Astrocyte of the cerebellum (primary cell): ENCODE data around the gene CAMKMT.
A peak's percentile ranks its signal among the peaks of the same experiment; 100 is the strongest.

Source experiments
- DNase-seq: peaks from one replicate; pipeline ENCODE4 v3.0.0-alpha.2; 2011; ENCODE audit warnings: low read depth
- H3K4me3 ChIP-seq: 2 replicates; pipeline ENCODE4 v1.5.1; 2011; ENCODE audit warnings: mild to moderate bottlenecking, low read depth, low read length, moderate library complexity
- in situ Hi-C: cut with HindIII; loops from 2 replicates; pipeline ENCODE4 v1.10.0; 2017; ENCODE audit warnings: low sequenced_read_pairs
- TF ChIP-seq, protein P1 (sequence below): IDR thresholded peaks from 2 replicates; pipeline ENCODE4 v1.5.1; 2012; ENCODE audit warnings: low read length, low read depth, moderate library complexity, mild to moderate bottlenecking; ENCODE audit errors: missing control alignments

The CAMKMT gene

DNA sequence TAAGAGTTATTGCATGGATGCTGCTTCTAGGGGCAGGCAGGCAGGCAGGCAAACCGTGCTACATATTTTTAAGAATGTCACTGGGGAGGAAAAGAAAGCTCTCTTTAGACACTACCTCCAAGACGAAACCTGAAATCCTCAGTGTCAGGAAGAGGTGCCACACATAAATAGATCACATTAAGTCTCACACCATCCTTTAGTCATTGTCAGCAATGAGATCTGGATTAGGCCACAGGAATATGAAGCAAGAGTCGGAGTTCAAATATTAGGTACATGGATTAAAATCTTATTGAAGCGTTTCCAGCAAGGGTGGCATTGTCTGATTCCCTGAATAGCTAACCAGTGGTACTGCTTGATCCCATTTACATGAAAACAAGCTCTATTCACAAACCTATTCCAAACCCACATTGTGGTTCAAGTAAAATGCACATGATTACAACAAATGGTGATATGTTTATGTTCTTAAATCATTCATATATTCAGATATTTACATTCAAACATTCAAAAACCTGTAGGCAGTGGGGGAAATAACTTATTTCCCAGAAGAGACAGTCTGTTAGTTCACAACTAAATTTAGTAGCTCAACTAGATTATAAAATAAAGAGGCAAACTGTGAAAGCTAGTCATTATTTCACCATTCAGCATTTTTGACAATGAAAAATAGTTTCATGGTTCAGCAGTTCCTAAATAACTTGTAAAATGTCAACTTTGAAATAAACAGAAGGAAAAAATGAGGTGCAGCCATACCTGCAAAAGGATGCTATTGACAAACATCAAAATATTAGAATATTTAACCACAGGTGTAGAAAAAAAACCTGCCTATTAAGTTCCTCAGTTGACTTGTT lies 384.4 kb downstream of the CAMKMT start:
- TF ChIP-seq, protein P1, sequence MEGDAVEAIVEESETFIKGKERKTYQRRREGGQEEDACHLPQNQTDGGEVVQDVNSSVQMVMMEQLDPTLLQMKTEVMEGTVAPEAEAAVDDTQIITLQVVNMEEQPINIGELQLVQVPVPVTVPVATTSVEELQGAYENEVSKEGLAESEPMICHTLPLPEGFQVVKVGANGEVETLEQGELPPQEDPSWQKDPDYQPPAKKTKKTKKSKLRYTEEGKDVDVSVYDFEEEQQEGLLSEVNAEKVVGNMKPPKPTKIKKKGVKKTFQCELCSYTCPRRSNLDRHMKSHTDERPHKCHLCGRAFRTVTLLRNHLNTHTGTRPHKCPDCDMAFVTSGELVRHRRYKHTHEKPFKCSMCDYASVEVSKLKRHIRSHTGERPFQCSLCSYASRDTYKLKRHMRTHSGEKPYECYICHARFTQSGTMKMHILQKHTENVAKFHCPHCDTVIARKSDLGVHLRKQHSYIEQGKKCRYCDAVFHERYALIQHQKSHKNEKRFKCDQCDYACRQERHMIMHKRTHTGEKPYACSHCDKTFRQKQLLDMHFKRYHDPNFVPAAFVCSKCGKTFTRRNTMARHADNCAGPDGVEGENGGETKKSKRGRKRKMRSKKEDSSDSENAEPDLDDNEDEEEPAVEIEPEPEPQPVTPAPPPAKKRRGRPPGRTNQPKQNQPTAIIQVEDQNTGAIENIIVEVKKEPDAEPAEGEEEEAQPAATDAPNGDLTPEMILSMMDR: no peak
- no peak for DNase-seq
- no peak overlapping the region for H3K4me3 ChIP-seq
- in situ Hi-C loops: no loop called here

DNA sequence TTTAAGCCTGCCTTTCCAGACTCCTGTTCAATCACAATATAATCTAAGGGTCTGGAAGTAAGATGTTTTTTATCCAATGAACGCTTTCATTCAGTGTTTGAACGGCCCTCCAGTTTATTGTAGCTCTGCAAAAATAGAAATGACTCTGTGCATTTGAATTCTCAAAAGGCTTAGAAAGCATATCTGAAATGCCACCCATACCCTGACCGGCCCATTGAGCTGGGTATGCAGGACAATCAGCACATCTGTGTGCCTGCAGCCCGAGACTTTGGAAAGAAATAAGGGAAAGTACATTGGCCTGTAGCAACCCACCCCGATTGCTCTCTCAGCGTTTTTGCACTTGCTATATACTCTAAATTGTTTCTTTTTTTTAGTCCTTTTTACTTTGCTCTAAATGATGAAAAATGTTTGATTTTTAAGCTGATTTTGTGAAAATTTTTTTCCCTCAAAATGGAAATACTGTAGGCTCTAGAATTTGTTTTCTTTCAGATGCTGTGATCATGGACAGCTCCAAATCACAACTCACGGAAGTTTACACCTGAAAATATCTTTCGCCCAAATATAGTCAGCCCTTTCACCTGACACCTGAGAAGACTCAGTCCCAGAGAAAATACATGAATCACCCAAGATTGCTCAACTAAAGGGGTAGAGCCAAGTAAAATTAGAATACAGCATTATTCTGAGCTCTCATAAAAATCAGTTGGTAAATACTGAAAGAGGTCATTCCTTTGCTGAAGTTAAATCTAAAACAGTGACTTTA lies 385.3 kb downstream of the CAMKMT start:
- TF ChIP-seq, protein P1: no peak
- DNase-seq: no peak
- in situ Hi-C loops: no loop called here
- H3K4me3 ChIP-seq: no peak overlapping the region

DNA sequence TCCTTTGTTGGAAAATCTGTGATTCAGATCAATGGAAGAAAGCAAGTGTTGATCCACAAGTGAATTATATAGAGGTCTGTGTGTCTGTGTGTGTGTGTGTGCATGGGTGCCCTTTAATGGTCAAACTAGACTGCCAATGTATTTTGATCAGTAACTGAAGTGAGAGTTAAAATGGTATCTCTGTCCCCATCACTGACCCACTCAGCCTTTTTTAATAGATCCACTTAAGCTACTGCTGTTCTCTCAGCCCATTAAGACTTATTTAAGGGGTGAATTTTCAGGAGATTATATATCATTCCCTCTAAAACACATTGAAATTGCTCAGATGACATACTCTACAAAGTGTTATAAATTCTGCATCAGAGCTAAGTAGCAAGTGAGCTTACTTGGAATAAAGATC lies 386.0 kb downstream of the CAMKMT start:
- no peak for DNase-seq
- in situ Hi-C loops: no loop called here
- no peak overlapping the region for H3K4me3 ChIP-seq
- TF ChIP-seq, protein P1: no peak

DNA sequence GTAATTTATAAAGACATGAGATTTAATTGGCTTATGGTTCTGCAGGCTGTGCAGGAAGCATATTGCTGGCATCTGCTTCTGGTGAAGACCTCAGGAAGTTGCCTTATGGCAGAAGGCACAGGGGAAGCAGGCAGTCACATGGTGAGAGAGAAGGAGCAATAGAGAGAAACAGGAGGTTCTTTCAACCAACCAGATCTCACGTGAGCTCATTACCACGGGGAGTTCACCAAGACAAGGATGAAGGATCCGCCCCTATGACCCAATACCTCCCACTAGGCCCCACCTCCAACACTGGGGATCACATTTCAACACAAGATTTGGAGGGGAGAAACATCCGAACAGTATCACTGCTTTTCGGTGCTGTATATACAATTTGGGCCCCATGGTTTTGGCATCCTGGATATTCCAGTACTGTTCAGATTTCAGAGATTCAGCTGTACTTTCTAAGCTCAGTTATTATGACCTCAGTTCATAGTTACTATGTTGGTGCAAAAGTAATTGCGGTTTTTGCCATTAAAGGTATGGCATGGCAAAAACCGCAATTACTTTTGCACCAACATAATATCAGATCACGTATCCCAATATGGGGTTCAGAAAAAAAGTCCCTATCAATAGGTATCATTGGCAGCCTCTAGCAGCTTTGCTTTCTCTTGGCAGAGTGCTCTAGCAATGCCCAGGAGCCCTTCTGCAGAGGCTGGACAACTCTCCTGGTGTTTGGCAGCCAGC lies 390.2 kb downstream of the CAMKMT start:
- no peak for DNase-seq
- in situ Hi-C loops: no loop called here
- TF ChIP-seq, protein P1: no peak
- H3K4me3 ChIP-seq: no peak overlapping the region

DNA sequence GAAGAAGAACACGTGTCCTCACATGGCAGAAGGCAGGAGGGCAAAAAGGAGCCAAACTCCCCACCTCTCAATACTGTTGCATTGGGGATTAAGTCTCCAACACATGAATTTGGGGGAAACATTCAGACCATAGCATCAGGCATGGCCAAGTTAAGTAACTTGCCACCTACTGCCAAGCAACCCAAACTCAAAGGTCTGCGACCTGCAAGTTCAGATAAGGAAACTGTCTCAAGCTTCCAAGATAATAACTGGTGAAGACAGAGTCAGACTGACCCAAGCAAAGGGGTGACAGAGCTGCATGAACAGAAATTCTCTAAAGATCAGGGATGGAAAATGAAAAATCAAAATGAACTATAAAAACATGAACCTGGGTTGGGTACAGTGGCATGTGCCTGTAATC lies 391.0 kb downstream of the CAMKMT start:
- in situ Hi-C loops: no loop called here
- no peak overlapping the region for H3K4me3 ChIP-seq
- TF ChIP-seq, protein P1: no peak
- no peak for DNase-seq

DNA sequence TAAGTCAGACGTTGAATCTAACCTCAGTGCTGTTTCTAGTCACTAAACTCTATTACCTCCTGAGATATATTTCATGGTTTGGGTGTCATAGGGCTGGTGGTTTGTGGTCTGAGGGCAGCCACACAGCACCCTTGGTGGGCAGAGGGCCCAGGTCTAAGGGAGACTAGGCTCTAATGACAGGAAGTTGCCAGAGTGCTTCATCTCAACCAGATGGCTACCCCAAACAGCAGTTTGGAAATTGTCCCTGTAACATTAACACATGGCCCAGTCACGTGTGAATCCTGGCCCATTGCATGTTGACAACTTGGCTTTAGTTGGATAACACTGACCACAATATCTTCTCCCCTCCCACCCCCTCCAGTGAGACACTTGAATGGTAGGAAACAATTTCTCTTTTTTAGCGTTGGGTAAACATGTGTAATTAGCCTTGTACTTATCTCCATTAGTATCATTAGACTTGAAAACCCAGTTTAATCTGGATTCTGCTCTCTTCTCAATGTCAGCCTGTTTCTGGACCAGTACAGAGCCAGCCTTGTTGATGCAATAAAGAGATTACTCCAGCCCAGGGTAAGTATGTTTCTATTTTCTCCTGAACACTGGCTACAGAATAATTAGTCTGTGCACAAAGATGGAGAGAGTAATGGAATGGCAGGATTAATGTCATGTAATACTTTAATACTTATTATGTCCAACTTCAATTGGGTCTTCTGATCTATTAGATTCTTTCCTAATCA lies 392.0 kb downstream of the CAMKMT start:
- TF ChIP-seq, protein P1: no peak
- DNase-seq: peak; percentile 31
- in situ Hi-C loops: no loop called here
- no peak overlapping the region for H3K4me3 ChIP-seq
